ENCODE measurements around the gene SLC24A2. TPM values are rescaled to one million over a fixed set of nuclear protein-coding genes. Genes with fewer than 3 reads are reported as not detected.
A peak's percentile ranks its signal among the peaks of the same experiment; 100 is the strongest.

Gene SLC24A2
- total and polyA plus RNA-seq, 2 of the 8 experiments (the other 6 are each of a cell fraction or from before 2014, with no cell fraction given), result 2.8 to 6.5 TPM

- Histone ChIP-seq H3K4me1 (replicated peaks in 1 of 4; ENCODE audit: control insufficient read depth in 3 of 4, insufficient read depth in 4 of 4, low read length in 3 of 4) (peaks cover under 1 to 46% (median 15%) of the 10 kb centered on the region in 4 experiments; a peak in 6 of 7 replicates), H3K4ac (replicated peaks; ENCODE audit: insufficient read length, low read depth, low read length) (no peak overlapping the region), H3K23me2 (ENCODE audit: low read depth, low read length) (0 out of 2 replicates have a peak, but pooled peaks cover 2% of the 10 kb centered on the region), H2AK5ac (ENCODE audit: low read depth, low read length) (no peak overlapping the region), H3K56ac (replicated peaks; ENCODE audit: insufficient read length, low read depth, low read length) (no peak overlapping the region), H3K4me3 (ENCODE audit: extremely low read depth in 1 of 4, insufficient read depth in 2 of 4, low read depth in 3 of 4, low read length in 4 of 4) (peak overlapping the region in 1 of 4 experiments; percentile 37; a peak in 1 of 8 replicates), H2BK5ac (ENCODE audit: low read depth, low read length) (no peak overlapping the region), H3K14ac (ENCODE audit: insufficient read length) (no peak overlapping the region), H2AFZ (ENCODE audit: low read length) (no peak overlapping the region), H2BK15ac (ENCODE audit: low read length) (no peak overlapping the region), H3K18ac (ENCODE audit: extremely low read depth, low read length) (no peak overlapping the region), H4K8ac (ENCODE audit: extremely low read depth, insufficient read depth, low read length) (no peak overlapping the region), H3K36me3 (ENCODE audit: control insufficient read depth in 2 of 4, insufficient read depth in 4 of 4, low read length in 3 of 4) (no peaks in the 10 kb centered on the region; a peak in 1 of 8 replicates), H3K27me3 (replicated peaks in 1 of 4; ENCODE audit: control insufficient read depth in 3 of 4, extremely low read depth in 1 of 4, insufficient read depth in 3 of 4, low read length in 3 of 4) (no peaks in the 10 kb centered on the region), H3K9me3 (ENCODE audit: insufficient read depth in 2 of 2, low read depth in 1 of 2, low read length in 1 of 2) (peaks cover 0 to 2% of the 10 kb centered on the region in 2 experiments; a peak in 1 of 4 replicates), H4K5ac (ENCODE audit: insufficient read length, low read depth, low read length) (no peak overlapping the region), H3K23ac (ENCODE audit: insufficient read length) (no peak overlapping the region), H3K9ac (replicated peaks in 1 of 4; ENCODE audit: extremely low read depth in 1 of 4, low read depth in 3 of 4, low read length in 3 of 4) (no peak overlapping the region), H2BK120ac (replicated peaks; ENCODE audit: low read depth, low read length) (no peak overlapping the region), H4K91ac (replicated peaks; ENCODE audit: insufficient read length, low read length) (no peak overlapping the region), H2BK12ac (ENCODE audit: low read depth, low read length) (no peak overlapping the region), H4K20me1 (replicated peaks in 1 of 2; ENCODE audit: control insufficient read depth in 1 of 2, insufficient read depth in 2 of 2, low read length in 2 of 2) (no peaks in the 10 kb centered on the region), H3K4me2 (ENCODE audit: insufficient read depth in 1 of 2, low read depth in 2 of 2, low read length in 2 of 2) (peak overlapping the region; percentile 29 to 49; a peak in 2 of 4 replicates), H3K27ac (ENCODE audit: low read depth, low read length) (no peak overlapping the region), H2BK20ac (ENCODE audit: low read length) (no peak overlapping the region), H3K79me2 (ENCODE audit: control insufficient read depth in 1 of 2, insufficient read depth in 2 of 2, low read length in 2 of 2) (no peaks in the 10 kb centered on the region), H3K79me1 (ENCODE audit: low read depth, low read length) (no peaks in the 10 kb centered on the region)
- CTCF ChIA-PET (ENCODE audit: partially characterized antibody), result no interaction called here
- no peak for FAIRE-seq
- DNase-seq (ENCODE audit: low read depth in 1 of 2, low spot score in 2 of 2), result no peak
- no peak for TF ChIP-seq SP1 (IDR thresholded peaks at IDR 0.05; ENCODE audit: low read depth, low read length)
- TF ChIP-seq ATF2 (IDR thresholded peaks at IDR 0.05; ENCODE audit: low read length), result no peak
- TF ChIP-seq SRF (IDR thresholded peaks at IDR 0.05; ENCODE audit: low read depth, low read length), result no peak
- TF ChIP-seq GTF2F1 (IDR thresholded peaks at IDR 0.05; ENCODE audit: borderline replicate concordance, low read depth, low read length), result no peak
- no peak for TF ChIP-seq HDAC6 (IDR thresholded peaks at IDR 0.05; ENCODE audit: low read depth, low read length)
- no peak for TF ChIP-seq RBBP5 (IDR thresholded peaks at IDR 0.05; ENCODE audit: borderline replicate concordance, low read depth, low read length)
- TF ChIP-seq POU5F1 (IDR thresholded peaks at IDR 0.05; ENCODE audit: low read depth, low read length), result no peak
- no peak for TF ChIP-seq RFX5 (IDR thresholded peaks at IDR 0.05; ENCODE audit: borderline replicate concordance, low read depth, low read length)
- POLR2A ChIA-PET (ENCODE audit: partially characterized antibody), result interaction anchor here (0.7 kb wide), 1 partner anchor 13 kb away, joined by 3 read pairs; no protein-coding TSS in a partner anchor
- 0% methylated on average over 1 of the region's 1 CpG; no CpG with 5 or more reads in 1 of the 2 experiments for WGBS, 2 experiments (ENCODE audit: extremely low coverage in 1 of 2, insufficient coverage in 1 of 2, insufficient read length in 1 of 2, insufficient replicate concordance in 2 of 2, low coverage in 1 of 2, low lambda C conversion rate in 2 of 2, missing lambda C conversion rate in 1 of 2)
Observed at GRCh38 chr9:19804431-19804830, 15.6 kb upstream of the SLC24A2 start.
